HEK293 (cell line): ENCODE data around the gene CTPS2.

Source experiments
- CTCF ChIA-PET: fragments of 350-600 bp; formaldehyde crosslinking; extraction: SDS; loops from one replicate; lab custom pipeline; 2021; ENCODE audit warnings: antibody characterized with exemption; lab: Yijun Ruan, JAX
- POLR2A ChIA-PET: fragments of 300-600 bp; formaldehyde crosslinking; extraction: SDS; loops from one replicate; lab custom pipeline; 2020; ENCODE audit warnings: antibody characterized with exemption, inconsistent platforms; lab: Yijun Ruan, JAX
- H3K27ac ChIP-seq: fragments of 200-500 bp; sonication (Bioruptor generic); 2 replicates; pipeline ENCODE4 v1.5.1; 2014; ENCODE audit warnings: low read depth, low read length, control low read depth, inconsistent platforms; ENCODE audit errors: extremely low read depth
- H3K36me3 ChIP-seq, 2 experiments: fragments of 200-500 bp in 1 of 2; sonication (Bioruptor generic) in 1 of 2; 1 replicate in 1 of 2; 2 replicates in 1 of 2; pipeline ENCODE4 v1.5.1; 2014 to 2017; ENCODE audit warnings: inconsistent platforms in 2 of 2, low read length in 2 of 2; ENCODE audit not compliant: control insufficient read depth in 2 of 2, insufficient read depth in 1 of 2
- H3K4me1 ChIP-seq: fragments of 200-500 bp; sonication (Bioruptor generic); 2 replicates; pipeline ENCODE4 v1.5.1; 2014; ENCODE audit warnings: mild to moderate bottlenecking, low read length, inconsistent platforms; ENCODE audit not compliant: control insufficient read depth, insufficient read depth
- H3K4me3 ChIP-seq: 2 replicates; pipeline ENCODE4 v1.5.1; 2011; ENCODE audit warnings: low read depth, mild to moderate bottlenecking, control low read depth, low read length, moderate library complexity
- H3K9me3 ChIP-seq: fragments of 200-500 bp; sonication (Bioruptor generic); 2 replicates; pipeline ENCODE4 v1.5.1; 2014; ENCODE audit warnings: low read depth, low read length, inconsistent platforms; ENCODE audit not compliant: control insufficient read depth, insufficient read depth
- BCL11B ChIP-seq: fragments of 450-650 bp; formaldehyde crosslinking; IDR thresholded peaks from 2 replicates; pipeline ENCODE4 v1.5.1; 2016; ENCODE audit warnings: low read depth, missing biosample characterization, missing genetic modification characterization
- GLIS1 ChIP-seq: fragments of 450-650 bp; formaldehyde crosslinking; IDR thresholded peaks from 2 replicates; pipeline ENCODE4 v1.5.1; 2016; ENCODE audit warnings: missing biosample characterization, missing genetic modification characterization
- KLF7 ChIP-seq: fragments of 450-650 bp; formaldehyde crosslinking; IDR thresholded peaks from 2 replicates; pipeline ENCODE4 v1.5.1; 2016; ENCODE audit warnings: missing biosample characterization, missing genetic modification characterization, borderline replicate concordance
- OVOL3 ChIP-seq: fragments of 450-650 bp; formaldehyde crosslinking; IDR thresholded peaks from 2 replicates; pipeline ENCODE4 v1.5.1; 2016; ENCODE audit warnings: missing biosample characterization, missing genetic modification characterization
- SETDB1 ChIP-seq: IDR thresholded peaks from one replicate; pipeline ENCODE4 v1.6.1; 2017; ENCODE audit warnings: mild to moderate bottlenecking, low read length, moderate library complexity, mixed read lengths; ENCODE audit not compliant: insufficient read length
- SP3 ChIP-seq: fragments of 450-650 bp; formaldehyde crosslinking; IDR thresholded peaks from 2 replicates; pipeline ENCODE4 v1.5.1; 2016; ENCODE audit warnings: missing biosample characterization, missing genetic modification characterization
- TCF7L2 ChIP-seq: IDR thresholded peaks from 2 replicates; pipeline ENCODE4 v1.6.1; 2011; ENCODE audit warnings: low read depth, mild to moderate bottlenecking, inconsistent platforms, low read length, moderate library complexity, borderline replicate concordance
- ZBTB7A ChIP-seq: fragments of 450-650 bp; formaldehyde crosslinking; IDR thresholded peaks from 2 replicates; pipeline ENCODE4 v1.5.1; 2016; ENCODE audit warnings: low read depth, missing biosample characterization, missing genetic modification characterization
- ZNF138 ChIP-seq: fragments of 450-650 bp; formaldehyde crosslinking; IDR thresholded peaks from 2 replicates; pipeline ENCODE4 v1.5.1; 2016; ENCODE audit warnings: missing biosample characterization, missing genetic modification characterization, borderline replicate concordance
- ZNF202 ChIP-seq: fragments of 450-650 bp; formaldehyde crosslinking; IDR thresholded peaks from 2 replicates; pipeline ENCODE4 v1.5.1; 2016; ENCODE audit warnings: missing biosample characterization, missing genetic modification characterization, borderline replicate concordance
- ZNF26 ChIP-seq: fragments of 450-650 bp; formaldehyde crosslinking; IDR thresholded peaks from 2 replicates; pipeline ENCODE4 v1.5.1; 2016; ENCODE audit warnings: missing biosample characterization, missing genetic modification characterization
- ZNF280D ChIP-seq: fragments of 450-650 bp; formaldehyde crosslinking; IDR thresholded peaks from 2 replicates; pipeline ENCODE4 v1.5.1; 2016; ENCODE audit warnings: missing biosample characterization, missing genetic modification characterization
- ZNF426 ChIP-seq: fragments of 450-650 bp; formaldehyde crosslinking; IDR thresholded peaks from 2 replicates; pipeline ENCODE4 v1.5.1; 2017; ENCODE audit warnings: missing biosample characterization, missing genetic modification characterization, mild to moderate bottlenecking, inconsistent platforms, moderate library complexity
- ZNF473 ChIP-seq: fragments of 450-650 bp; formaldehyde crosslinking; IDR thresholded peaks from 2 replicates; pipeline ENCODE4 v1.5.1; 2017; ENCODE audit warnings: missing biosample characterization, missing genetic modification characterization
- ZNF521 ChIP-seq: fragments of 450-650 bp; formaldehyde crosslinking; IDR thresholded peaks from 2 replicates; pipeline ENCODE4 v1.5.1; 2017; ENCODE audit warnings: missing biosample characterization, mild to moderate bottlenecking, missing genetic modification characterization
- ZNF529 ChIP-seq: fragments of 450-650 bp; formaldehyde crosslinking; IDR thresholded peaks from 2 replicates; pipeline ENCODE4 v1.5.1; 2017; ENCODE audit warnings: missing genetic modification characterization, missing biosample characterization; ENCODE audit not compliant: insufficient replicate concordance
- TF ChIP-seq, protein P1 (sequence below): fragments of 450-650 bp; formaldehyde crosslinking; IDR thresholded peaks from 2 replicates; pipeline ENCODE4 v1.5.1; 2016; ENCODE audit warnings: missing biosample characterization, missing genetic modification characterization
- TF ChIP-seq, protein P2 (sequence below): fragments of 450-650 bp; formaldehyde crosslinking; IDR thresholded peaks from 2 replicates; pipeline ENCODE4 v1.5.1; 2016; ENCODE audit warnings: missing biosample characterization, missing genetic modification characterization, borderline replicate concordance
- TF ChIP-seq, protein P3 (sequence below): fragments of 450-650 bp; formaldehyde crosslinking; IDR thresholded peaks from 2 replicates; pipeline ENCODE4 v1.5.1; 2017; ENCODE audit warnings: missing biosample characterization, mild to moderate bottlenecking, missing genetic modification characterization, moderate library complexity
- TF ChIP-seq, protein P4 (sequence below): fragments of 450-650 bp; formaldehyde crosslinking; optimal IDR thresholded peaks from 2 replicates; pipeline ENCODE3; 2016; ENCODE audit warnings: missing biosample characterization, mild to moderate bottlenecking, missing genetic modification characterization

The CTPS2 gene

DNA sequence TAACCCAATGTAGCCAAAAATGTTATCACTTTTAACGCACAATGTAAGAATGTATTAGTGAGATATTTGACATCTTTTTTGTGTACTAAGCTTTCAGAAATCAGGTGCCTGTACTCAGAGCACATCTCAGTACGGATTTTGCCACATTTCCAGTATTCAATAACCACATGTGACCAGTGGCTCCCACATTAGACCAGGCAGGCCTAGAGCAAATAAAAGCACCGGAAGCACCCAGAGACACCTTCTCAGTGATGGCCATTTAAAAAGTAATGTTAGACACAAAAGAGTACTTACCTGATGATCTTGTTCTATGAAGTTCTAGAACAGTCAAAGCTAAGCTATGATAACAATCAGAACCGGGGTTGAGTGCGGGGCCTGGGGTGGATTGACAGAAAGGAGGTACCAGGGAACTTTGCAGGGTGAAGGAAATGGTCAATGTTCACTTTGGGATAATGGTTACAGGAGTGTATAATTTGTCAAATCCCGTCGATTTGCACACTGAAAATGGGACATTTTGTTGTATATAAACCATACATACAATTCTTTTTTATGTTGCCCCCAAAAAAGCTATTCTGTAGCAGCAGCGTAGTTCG is 1.2 kb downstream of the CTPS2 start:
- TF ChIP-seq, protein P1, sequence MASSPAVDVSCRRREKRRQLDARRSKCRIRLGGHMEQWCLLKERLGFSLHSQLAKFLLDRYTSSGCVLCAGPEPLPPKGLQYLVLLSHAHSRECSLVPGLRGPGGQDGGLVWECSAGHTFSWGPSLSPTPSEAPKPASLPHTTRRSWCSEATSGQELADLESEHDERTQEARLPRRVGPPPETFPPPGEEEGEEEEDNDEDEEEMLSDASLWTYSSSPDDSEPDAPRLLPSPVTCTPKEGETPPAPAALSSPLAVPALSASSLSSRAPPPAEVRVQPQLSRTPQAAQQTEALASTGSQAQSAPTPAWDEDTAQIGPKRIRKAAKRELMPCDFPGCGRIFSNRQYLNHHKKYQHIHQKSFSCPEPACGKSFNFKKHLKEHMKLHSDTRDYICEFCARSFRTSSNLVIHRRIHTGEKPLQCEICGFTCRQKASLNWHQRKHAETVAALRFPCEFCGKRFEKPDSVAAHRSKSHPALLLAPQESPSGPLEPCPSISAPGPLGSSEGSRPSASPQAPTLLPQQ (tag by site-specific recombination): no peak
- no peak for TF ChIP-seq ZNF426 (tag by site-specific recombination)
- TF ChIP-seq BCL11B: no peak
- TF ChIP-seq, protein P2, sequence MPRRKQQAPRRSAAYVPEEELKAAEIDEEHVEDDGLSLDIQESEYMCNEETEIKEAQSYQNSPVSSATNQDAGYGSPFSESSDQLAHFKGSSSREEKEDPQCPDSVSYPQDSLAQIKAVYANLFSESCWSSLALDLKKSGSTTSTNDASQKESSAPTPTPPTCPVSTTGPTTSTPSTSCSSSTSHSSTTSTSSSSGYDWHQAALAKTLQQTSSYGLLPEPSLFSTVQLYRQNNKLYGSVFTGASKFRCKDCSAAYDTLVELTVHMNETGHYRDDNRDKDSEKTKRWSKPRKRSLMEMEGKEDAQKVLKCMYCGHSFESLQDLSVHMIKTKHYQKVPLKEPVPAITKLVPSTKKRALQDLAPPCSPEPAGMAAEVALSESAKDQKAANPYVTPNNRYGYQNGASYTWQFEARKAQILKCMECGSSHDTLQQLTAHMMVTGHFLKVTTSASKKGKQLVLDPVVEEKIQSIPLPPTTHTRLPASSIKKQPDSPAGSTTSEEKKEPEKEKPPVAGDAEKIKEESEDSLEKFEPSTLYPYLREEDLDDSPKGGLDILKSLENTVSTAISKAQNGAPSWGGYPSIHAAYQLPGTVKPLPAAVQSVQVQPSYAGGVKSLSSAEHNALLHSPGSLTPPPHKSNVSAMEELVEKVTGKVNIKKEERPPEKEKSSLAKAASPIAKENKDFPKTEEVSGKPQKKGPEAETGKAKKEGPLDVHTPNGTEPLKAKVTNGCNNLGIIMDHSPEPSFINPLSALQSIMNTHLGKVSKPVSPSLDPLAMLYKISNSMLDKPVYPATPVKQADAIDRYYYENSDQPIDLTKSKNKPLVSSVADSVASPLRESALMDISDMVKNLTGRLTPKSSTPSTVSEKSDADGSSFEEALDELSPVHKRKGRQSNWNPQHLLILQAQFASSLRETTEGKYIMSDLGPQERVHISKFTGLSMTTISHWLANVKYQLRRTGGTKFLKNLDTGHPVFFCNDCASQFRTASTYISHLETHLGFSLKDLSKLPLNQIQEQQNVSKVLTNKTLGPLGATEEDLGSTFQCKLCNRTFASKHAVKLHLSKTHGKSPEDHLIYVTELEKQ (tag by site-specific recombination): no peak
- no peak for TF ChIP-seq ZNF473 (tag by site-specific recombination)
- no peak for TF ChIP-seq ZNF202
- no peak for TF ChIP-seq ZNF138 (tag by site-specific recombination)
- no peak for TF ChIP-seq TCF7L2
- no peak for TF ChIP-seq KLF7
- no peak for TF ChIP-seq OVOL3 (tag by site-specific recombination)
- TF ChIP-seq ZNF529 (tag by site-specific recombination): no peak
- no peak for TF ChIP-seq ZNF26 (tag by site-specific recombination)
- no peak for TF ChIP-seq SETDB1
- no peak for TF ChIP-seq ZNF521
- TF ChIP-seq ZNF280D: no peak
- TF ChIP-seq, protein P3, sequence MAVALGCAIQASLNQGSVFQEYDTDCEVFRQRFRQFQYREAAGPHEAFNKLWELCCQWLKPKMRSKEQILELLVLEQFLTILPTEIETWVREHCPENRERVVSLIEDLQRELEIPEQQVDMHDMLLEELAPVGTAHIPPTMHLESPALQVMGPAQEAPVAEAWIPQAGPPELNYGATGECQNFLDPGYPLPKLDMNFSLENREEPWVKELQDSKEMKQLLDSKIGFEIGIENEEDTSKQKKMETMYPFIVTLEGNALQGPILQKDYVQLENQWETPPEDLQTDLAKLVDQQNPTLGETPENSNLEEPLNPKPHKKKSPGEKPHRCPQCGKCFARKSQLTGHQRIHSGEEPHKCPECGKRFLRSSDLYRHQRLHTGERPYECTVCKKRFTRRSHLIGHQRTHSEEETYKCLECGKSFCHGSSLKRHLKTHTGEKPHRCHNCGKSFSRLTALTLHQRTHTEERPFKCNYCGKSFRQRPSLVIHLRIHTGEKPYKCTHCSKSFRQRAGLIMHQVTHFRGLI (tag by site-specific recombination): no peak
- TF ChIP-seq ZBTB7A (tag by site-specific recombination): no peak
- TF ChIP-seq, protein P4, sequence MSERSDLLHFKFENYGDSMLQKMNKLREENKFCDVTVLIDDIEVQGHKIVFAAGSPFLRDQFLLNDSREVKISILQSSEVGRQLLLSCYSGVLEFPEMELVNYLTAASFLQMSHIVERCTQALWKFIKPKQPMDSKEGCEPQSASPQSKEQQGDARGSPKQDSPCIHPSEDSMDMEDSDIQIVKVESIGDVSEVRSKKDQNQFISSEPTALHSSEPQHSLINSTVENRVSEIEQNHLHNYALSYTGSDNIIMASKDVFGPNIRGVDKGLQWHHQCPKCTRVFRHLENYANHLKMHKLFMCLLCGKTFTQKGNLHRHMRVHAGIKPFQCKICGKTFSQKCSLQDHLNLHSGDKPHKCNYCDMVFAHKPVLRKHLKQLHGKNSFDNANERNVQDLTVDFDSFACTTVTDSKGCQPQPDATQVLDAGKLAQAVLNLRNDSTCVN (tag by site-specific recombination): no peak
- no peak for TF ChIP-seq SP3 (tag by site-specific recombination)
- no peak for TF ChIP-seq GLIS1 (tag by site-specific recombination)
- TF ChIP-seq, all 188 proteins: peak for 0
- POLR2A ChIA-PET: interaction anchor here (1.1 kb wide), 1 partner anchor 8 kb away, joined by 6 read pairs; the partner anchor contains the start of gene SYAP1
- CTCF ChIA-PET: interaction anchor here (1.5 to 1.6 kb wide), 2 partner anchors 14 to 1215 kb away, joined by 5 read pairs; no protein-coding TSS in a partner anchor
- peak overlapping the region; percentile 68; the same call in 1 of the 2 replicates for H3K27ac ChIP-seq
- H3K4me3 ChIP-seq: peak overlapping the region; percentile 88
- no peaks in the 10 kb centered on the region for H3K9me3 ChIP-seq
- H3K4me1 ChIP-seq: no peaks in the 10 kb centered on the region
- H3K36me3 ChIP-seq: peaks cover 0 to 9% of the 10 kb centered on the region in 2 experiments; a peak in 2 of 3 replicates
